ENCODE data around the gene CLSTN1.
"Not testable (repeated sequence)": the region's sequence is repeated elsewhere in the genome, so short reads cannot be mapped to it uniquely, and the experiment has no call there.

The CLSTN1 gene

DNA sequence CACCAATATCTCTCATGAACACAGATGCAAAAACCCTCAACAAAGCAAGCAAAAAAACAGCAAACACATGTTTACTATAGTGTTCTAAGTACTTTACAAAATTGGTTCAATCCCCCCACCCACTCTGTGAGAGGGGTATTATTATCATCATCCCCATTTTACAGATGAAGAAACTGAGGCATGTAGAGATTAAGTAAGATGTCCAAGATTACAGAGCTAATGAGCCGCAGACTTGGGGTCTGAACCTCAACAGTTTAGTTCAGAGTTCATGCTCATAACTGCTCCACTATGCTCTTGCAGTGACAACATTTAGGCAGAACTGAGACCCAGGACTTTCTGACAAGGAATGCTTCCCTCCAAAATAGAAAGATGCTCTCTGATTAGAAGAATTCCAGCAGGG lies 21.9 kb downstream of the CLSTN1 start:
- in situ Hi-C loops (cut with MboI; ENCODE audit: low sequenced_read_pairs): no loop called here

DNA sequence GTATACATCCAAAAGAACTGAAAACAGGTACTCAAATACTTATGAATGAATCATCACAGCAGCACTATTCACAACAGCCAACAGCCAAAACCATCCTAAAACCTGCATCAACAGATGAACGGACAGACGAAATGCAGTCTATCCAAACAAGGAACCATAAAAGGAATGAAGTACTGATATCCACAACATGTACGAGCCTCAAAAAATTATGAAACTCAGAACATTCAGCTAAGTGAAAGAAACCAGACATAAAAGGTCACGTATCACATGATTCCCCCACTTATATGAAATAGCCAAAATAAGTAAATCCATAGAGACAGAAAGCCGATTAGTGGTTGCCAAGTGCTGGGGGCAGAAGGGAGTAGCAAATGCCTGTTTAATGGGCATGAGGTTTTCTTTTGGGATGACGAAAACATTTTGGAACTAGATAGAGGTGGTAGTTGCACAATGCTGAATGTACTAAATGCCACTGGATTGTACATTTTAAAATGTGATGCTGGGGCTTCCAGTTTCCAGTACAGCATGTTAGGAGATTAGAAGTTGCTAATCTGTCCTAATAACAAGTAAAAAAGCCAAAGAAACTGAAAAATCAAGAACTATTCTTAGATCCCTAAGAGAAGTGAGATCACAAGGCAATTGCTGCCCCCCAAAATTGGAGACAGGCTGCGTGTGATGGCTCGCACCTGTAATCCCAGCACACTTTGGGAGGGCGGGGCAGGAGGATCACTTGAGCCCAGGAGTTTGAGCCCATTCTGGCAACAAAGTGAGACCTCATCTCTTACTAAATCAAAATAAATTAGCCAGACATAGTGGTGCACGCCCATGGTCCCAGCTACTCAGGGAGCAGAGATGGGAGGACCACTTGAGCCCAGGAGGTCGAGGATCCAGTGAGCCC lies 25.3 kb downstream of the CLSTN1 start:
- in situ Hi-C loops (cut with MboI; ENCODE audit: low sequenced_read_pairs): no loop called here

- in situ Hi-C loops (cut with MboI; ENCODE audit: low sequenced_read_pairs): no loop called here
These were observed 26.7 kb downstream of the CLSTN1 start for GRCh38 chr1:9797049-9797448.

DNA sequence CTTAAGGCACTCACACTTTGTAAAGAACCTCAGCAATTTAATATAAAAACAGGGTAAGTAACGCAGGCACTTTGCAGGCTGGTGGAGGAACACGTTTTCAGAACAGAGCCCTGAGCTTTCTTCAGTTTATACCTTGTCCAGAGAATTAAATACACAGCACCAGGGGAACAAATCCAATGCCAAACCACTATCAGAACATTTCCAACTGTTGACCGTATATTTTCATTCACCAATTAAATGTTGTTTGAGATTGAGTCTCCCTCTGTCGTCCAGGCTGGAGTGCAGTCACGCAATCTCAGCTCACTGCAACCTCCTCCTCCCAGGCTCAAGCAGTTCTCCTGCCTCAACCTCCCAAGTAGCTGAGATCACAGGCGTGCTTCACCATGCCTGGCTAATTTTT lies 29.7 kb downstream of the CLSTN1 start:
- in situ Hi-C loops (cut with MboI; ENCODE audit: low sequenced_read_pairs): no loop called here

DNA sequence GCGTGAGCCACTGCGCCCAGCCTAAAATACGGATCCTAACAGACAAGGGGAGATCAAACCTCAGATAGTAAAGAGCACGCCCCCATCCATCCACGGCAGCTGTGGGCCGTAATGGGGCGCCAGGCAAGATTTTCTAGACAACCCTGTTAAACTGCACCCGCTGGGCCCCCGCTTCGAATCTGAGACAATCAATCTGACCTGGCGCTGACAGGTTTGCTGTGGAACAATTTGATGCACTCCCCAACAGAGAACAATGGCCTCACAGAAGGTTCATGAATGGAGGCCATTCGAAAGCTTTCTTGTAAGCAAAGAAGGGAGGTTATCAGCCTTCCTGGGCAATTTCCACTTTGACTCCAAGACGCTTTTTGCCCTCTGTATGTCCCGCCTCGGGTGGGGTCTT lies 30.5 kb downstream of the CLSTN1 start:
- in situ Hi-C loops (cut with MboI; ENCODE audit: low sequenced_read_pairs): no loop called here

GRCh38 chr1:9792156-9793042 lies 31.4 kb downstream of the CLSTN1 start:
- in situ Hi-C loops (cut with MboI; ENCODE audit: low sequenced_read_pairs): no loop called here

GRCh38 chr1:9789700-9790099 lies 34.1 kb downstream of the CLSTN1 start:
- in situ Hi-C loops (cut with MboI; ENCODE audit: low sequenced_read_pairs): not testable (repeated sequence)

- in situ Hi-C loops (cut with MboI; ENCODE audit: low sequenced_read_pairs): no loop called here
These were observed 36.1 kb downstream of the CLSTN1 start for GRCh38 chr1:9787702-9788101.

DNA sequence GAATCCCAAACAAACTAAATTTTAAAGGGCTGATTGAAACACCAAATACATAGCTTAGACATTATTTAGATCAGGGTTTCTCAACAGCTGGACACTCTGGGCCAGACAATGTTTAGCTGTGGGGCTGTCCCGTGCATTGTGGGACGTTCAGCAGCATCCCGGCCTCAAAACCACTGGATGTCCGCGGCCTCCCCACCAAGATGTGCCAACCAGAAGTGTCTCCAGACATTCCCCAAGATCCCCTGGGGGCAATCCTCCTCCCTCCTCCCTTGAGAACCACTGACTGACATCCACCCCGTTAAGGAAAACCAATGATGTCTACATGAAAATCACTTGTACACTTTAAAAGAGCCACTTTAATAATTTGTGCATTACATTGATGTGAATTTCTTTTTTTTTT lies 38.4 kb downstream of the CLSTN1 start:
- in situ Hi-C loops (cut with MboI; ENCODE audit: low sequenced_read_pairs): no loop called here

GRCh38 chr1:9784508-9785133 lies 39.1 kb downstream of the CLSTN1 start:
- in situ Hi-C loops (cut with MboI; ENCODE audit: low sequenced_read_pairs): no loop called here

- in situ Hi-C loops (cut with MboI; ENCODE audit: low sequenced_read_pairs): no loop called here
These were observed 40.9 kb downstream of the CLSTN1 start for GRCh38 chr1:9782897-9783296.

GRCh38 chr1:9782116-9782751 lies 41.5 kb downstream of the CLSTN1 start:
- in situ Hi-C loops (cut with MboI; ENCODE audit: low sequenced_read_pairs): no loop called here

DNA sequence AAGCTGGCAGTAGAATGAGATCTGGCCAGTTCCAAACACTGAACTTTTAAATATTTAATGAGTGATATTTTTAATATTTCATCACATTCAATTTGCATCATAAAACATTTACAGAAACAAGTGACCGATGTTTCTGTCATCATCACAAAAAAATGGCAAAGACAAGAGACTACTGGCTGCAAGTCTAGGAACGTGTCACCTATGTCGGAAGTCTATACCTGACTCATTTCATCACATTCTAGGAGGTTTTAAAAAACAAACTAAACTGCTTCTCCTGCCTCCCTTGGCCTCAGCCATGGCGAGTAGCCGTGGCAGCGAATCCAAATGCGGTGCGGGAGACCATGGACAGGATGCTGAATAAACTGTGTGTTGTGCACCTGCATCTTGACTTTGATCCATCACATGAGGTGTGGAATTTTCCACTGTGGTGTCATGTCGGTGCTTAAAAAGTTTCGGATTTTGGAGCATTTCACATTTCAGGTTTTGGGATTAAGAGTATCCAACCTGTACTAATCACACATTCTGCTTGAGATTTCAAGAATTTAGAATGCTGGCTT lies 43.1 kb downstream of the CLSTN1 start:
- in situ Hi-C loops (cut with MboI; ENCODE audit: low sequenced_read_pairs): no loop called here

- in situ Hi-C loops (cut with MboI; ENCODE audit: low sequenced_read_pairs): no loop called here
These were observed 44.9 kb downstream of the CLSTN1 start for GRCh38 chr1:9778905-9779304.

DNA sequence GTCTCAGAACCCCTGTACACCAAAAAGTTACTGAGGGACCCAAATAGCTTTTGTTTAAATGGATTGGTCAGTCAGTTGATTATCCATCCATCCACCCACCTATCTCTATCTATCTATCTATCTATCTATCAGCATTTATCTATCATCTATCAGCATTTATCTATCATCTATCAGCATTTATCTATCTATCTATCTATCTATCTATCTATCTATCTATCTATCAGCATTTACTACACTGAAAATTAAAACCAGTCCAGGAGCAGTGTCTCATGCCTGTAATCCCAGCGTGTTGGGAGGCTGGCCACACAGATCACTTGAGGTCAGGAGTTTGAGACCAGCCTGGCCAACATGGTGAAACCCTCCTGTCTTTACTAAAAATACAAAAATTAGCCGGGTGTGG lies 47.1 kb downstream of the CLSTN1 start:
- in situ Hi-C loops (cut with MboI; ENCODE audit: low sequenced_read_pairs): no loop called here

DNA sequence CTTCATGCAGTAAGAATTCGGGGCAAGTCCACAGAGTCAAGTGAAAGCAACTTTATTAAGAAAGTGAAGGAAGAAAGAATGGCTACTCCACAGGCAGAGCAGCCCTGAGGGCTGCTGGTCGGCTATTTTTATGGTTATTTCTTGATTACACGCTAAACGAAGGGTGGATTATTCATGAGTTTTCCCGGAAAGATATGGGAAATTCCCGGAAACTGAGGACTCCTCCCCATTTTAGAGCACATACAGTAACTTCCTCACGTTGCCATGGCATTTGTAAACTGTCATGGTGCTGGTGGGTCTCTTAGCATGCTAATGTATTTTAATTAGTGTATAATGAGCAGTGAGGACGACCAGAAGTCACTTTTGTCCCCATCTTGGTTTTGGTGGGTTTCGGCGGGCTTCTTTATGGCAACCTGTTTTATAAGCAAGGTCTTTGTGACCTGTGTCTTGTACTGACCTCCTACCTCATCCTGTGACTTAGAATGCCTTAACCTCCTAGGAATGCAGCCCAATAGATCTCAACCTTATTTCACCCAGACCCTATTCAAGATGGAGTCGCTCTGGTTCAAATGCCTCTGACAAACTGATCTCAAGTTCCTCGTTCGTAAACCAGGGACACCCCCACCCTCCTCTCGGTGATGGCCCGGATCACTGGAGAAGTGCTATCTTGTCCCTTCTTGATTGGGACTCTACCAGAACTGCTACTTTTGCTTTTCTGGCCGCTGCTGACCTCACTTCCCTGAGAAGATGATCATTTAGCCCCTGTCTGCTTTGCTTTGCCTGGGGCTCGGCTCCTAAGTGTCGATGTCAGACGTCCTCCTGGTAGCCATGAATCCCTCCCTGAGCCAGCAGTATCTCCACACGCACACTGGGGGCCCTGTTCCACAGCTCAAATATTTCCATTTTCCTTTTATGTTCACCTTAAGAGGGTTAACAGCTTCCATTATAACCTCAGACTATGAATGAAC lies 48.8 kb downstream of the CLSTN1 start:
- in situ Hi-C loops (cut with MboI; ENCODE audit: low sequenced_read_pairs): no loop called here

DNA sequence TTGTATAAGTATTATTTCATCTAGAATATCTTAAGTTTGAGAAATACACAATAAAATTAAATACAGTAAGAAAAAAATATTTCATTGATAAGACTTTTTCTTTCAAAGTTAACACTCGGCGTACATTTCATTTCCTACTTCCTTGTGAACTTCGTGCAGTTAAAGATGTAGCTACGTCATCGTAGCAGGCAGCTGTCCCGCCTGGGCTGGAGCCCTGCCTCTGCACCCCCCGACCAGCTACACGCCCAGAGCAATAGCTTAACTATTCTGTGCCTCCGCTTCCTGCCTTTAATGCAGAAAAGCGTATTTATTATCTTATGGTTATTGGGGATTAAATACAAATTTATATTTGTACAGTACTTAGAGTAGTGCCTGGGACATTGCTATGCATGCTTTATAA lies 53.5 kb downstream of the CLSTN1 start:
- in situ Hi-C loops (cut with MboI; ENCODE audit: low sequenced_read_pairs): no loop called here

- in situ Hi-C loops (cut with MboI; ENCODE audit: low sequenced_read_pairs): no loop called here
These were observed 54.8 kb downstream of the CLSTN1 start for GRCh38 chr1:9768983-9769382.

GRCh38 chr1:9767964-9768668 lies 55.6 kb downstream of the CLSTN1 start:
- in situ Hi-C loops (cut with MboI; ENCODE audit: low sequenced_read_pairs): no loop called here
